Activated gamma-delta T cell (primary cell): ENCODE measurements around the gene SRPK3.
"Not testable (repeated sequence)": the region's sequence is repeated elsewhere in the genome, so short reads cannot be mapped to it uniquely, and the experiment has no call there.

Experiments used
- DNase-seq: peaks from one replicate; lab custom pipeline; 2025; lab: John Stamatoyannopoulos, UW

SRPK3 gene

GRCh38 chrX:153807976-153808375, 27.1 kb downstream of the SRPK3 start:
- DNase-seq = no peak

- no peak for DNase-seq
These were observed 31.4 kb downstream of the SRPK3 start for GRCh38 chrX:153812220-153812619.

GRCh38 chrX:153813161-153813560, 32.3 kb downstream of the SRPK3 start:
- no peak for DNase-seq

- no peak for DNase-seq
These were observed 33.9 kb downstream of the SRPK3 start for GRCh38 chrX:153814591-153815315.

GRCh38 chrX:153816831-153817690, 36.2 kb downstream of the SRPK3 start:
- DNase-seq = no peak

GRCh38 chrX:153818064-153818463, 37.2 kb downstream of the SRPK3 start:
- DNase-seq = not testable (repeated sequence)

- peak; percentile 64 for DNase-seq
These were observed 37.9 kb downstream of the SRPK3 start for GRCh38 chrX:153818571-153819383.

GRCh38 chrX:153819384-153820040, 38.7 kb downstream of the SRPK3 start:
- DNase-seq = no peak

GRCh38 chrX:153820601-153821000, 39.8 kb downstream of the SRPK3 start:
- DNase-seq = no peak

- DNase-seq = no peak
These were observed 40.2 kb downstream of the SRPK3 start for GRCh38 chrX:153821066-153821465.

- DNase-seq = no peak
These were observed 43.5 kb downstream of the SRPK3 start for GRCh38 chrX:153824348-153824747.

GRCh38 chrX:153825042-153825441, 44.2 kb downstream of the SRPK3 start:
- no peak for DNase-seq

GRCh38 chrX:153827016-153827415, 46.2 kb downstream of the SRPK3 start:
- DNase-seq = no peak

GRCh38 chrX:153827903-153828302, 47.1 kb downstream of the SRPK3 start:
- no peak for DNase-seq

GRCh38 chrX:153828308-153828707, 47.5 kb downstream of the SRPK3 start:
- DNase-seq = no peak

GRCh38 chrX:153828723-153829548, 48.1 kb downstream of the SRPK3 start:
- no peak for DNase-seq

- no peak for DNase-seq
These were observed 48.6 kb downstream of the SRPK3 start for GRCh38 chrX:153829549-153829798.

- no peak for DNase-seq
These were observed 49.2 kb downstream of the SRPK3 start, which contains the start of gene PDZD4 for GRCh38 chrX:153829799-153830639. Gene PDZD4 (minus strand): TSS chrX:153830544. CDS start chrX:153830298, 246 bp downstream.

- DNase-seq = no peak
These were observed 50.0 kb downstream of the SRPK3 start for GRCh38 chrX:153830640-153831428.
